Hepatocyte (in vitro differentiated cells): Measurements from ENCODE around the gene TAS2R46.

ENCODE experiments used
- CTCF ChIP-seq: fragments of 200-600 bp; sonication (generic); IDR thresholded peaks from 2 replicates; pipeline ENCODE4 v1.5.1; 2016; ENCODE audit warnings: antibody characterized with exemption, mild to moderate bottlenecking; ENCODE audit not compliant: poor library complexity
- EZH2 ChIP-seq: fragments of 200-600 bp; sonication (generic); IDR thresholded peaks from 2 replicates; pipeline ENCODE4 v1.6.1; 2016; ENCODE audit warnings: antibody characterized with exemption, mild to moderate bottlenecking, borderline replicate concordance

- no peak for TF ChIP-seq CTCF
- TF ChIP-seq EZH2: no peak
Observed at GRCh38 chr12:11023387-11023786, 38.7 kb downstream of the TAS2R46 start.
